Measurements from ENCODE around the gene PGAP6. TPM values are rescaled to one million over a fixed set of nuclear protein-coding genes. Genes with fewer than 3 reads are reported as not detected.
"Not testable (repeated sequence)": the region's sequence is repeated elsewhere in the genome, so short reads cannot be mapped to it uniquely, and the experiment has no call there.

The PGAP6 gene
- total and polyA plus RNA-seq, 2 donors (not counting 1 experiment from before 2014, with no cell fraction given), result 46.2 to 82.7 TPM

DNA sequence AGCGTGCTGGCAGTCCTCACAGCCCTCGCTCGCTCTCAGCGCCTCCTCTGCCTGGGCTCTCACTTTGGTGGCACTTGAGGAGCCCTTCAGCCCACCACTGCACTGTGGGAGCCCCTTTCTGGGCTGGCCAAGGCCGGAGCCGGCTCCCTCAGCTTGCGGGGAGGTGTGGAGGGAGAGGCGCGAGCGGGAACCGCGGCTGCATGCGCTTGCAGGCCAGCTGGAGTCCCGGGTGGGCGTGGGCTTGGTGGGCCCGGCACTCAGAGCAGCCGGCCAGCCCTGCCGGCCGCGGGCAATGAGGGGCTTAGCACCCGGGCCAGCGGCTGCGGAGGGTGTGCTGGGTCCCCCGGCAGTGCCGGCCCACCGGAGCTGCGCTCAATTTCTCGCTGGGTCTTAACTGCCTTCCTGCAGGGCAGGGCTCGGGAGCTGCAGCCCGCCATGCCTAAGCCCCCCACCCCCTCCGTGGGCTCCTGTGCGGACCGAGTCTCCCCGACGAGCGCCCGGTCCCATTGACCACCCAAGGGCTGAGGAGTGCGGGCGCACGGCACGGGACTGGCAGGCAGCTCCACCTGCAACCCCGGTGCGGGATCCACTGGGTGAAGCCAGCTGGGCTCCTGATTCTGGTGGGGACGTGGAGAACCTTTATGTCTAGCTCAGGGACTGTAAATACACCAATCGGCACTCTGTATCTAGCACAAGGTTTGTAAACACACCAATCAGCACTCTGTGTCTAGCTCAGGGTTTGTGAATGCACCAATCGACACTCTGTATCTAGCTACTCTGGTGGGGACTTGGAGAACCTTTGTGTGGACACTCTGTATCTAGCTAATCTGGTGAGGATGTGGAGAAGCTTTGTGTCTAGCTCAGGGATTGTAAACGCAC, 40.4 kb downstream of the PGAP6 start:
- not testable (repeated sequence) for H3K4me3 ChIP-seq (replicated peaks in 1 of 4; ENCODE audit: control extremely low read depth in 1 of 4, insufficient read depth in 1 of 4, low read depth in 3 of 4, low read length in 4 of 4); H3K36me3 ChIP-seq (ENCODE audit: control insufficient read depth, insufficient read depth, low read length); H3K27me3 ChIP-seq (ENCODE audit: control insufficient read depth, insufficient read depth, low read length); DNase-seq (ENCODE audit: low read depth in 2 of 2); H3K4me2 ChIP-seq (ENCODE audit: extremely low read depth, insufficient read depth, low read length); H3K27ac ChIP-seq (ENCODE audit: insufficient read depth, low read length); H2AFZ ChIP-seq (ENCODE audit: low read length); H3K4me1 ChIP-seq (ENCODE audit: control insufficient read depth, extremely low read depth, insufficient read depth, low read length); H4K20me1 ChIP-seq (ENCODE audit: control insufficient read depth, extremely low read depth, insufficient read depth, low read length); H3K9me3 ChIP-seq (ENCODE audit: control insufficient read depth, insufficient read depth, low read depth, low read length); H3K9ac ChIP-seq (ENCODE audit: insufficient read depth, low read length)
- peaks cover 26% of the 10 kb centered on the region for H3K79me2 ChIP-seq (ENCODE audit: control insufficient read depth, insufficient read depth, low read length)

DNA sequence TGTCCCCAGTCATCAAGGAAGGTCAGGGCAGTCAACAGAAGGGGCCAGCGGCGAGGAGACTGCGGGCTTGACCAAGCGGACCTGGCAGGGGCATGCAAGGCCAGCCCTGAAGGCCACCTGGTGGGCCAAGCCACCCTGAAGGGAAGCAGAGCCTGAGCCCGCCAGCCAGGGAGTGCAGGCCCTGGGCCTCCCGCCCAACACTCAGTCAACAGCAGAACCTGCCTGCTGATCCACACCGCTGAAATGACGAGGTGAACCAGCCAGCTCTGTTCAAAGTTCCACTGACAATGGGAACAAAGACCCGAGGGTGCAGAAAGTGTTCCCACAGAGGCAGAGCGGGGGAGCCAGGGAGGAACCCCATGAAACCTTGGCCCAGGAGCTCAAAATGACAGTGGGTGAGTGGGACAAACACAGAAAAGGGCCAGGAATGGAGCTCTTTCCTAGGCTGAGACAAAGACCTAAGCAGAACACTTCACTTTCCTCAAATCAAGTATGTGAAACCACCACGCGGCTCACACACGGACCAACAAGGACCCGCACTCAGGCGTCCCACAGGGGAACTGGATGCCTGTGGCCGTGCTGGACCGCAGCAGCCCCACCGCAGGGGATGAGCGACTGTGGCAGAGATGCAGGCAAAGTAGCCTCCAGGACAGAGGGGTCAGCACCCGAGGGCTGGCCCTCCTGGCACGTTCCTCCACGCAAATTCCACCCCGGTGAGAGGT, 41.2 kb downstream of the PGAP6 start:
- Histone ChIP-seq H3K4me3 (replicated peaks in 1 of 4; ENCODE audit: control extremely low read depth in 1 of 4, insufficient read depth in 1 of 4, low read depth in 3 of 4, low read length in 4 of 4) (no peak overlapping the region), H2AFZ (ENCODE audit: low read length) (no peak overlapping the region), H4K20me1 (ENCODE audit: control insufficient read depth, extremely low read depth, insufficient read depth, low read length) (no peaks in the 10 kb centered on the region), H3K4me1 (ENCODE audit: control insufficient read depth, extremely low read depth, insufficient read depth, low read length) (no peaks in the 10 kb centered on the region), H3K27me3 (ENCODE audit: control insufficient read depth, insufficient read depth, low read length) (no peaks in the 10 kb centered on the region), H3K4me2 (ENCODE audit: extremely low read depth, insufficient read depth, low read length) (no peak overlapping the region), H3K9ac (ENCODE audit: insufficient read depth, low read length) (no peak overlapping the region), H3K9me3 (ENCODE audit: control insufficient read depth, insufficient read depth, low read depth, low read length) (no peaks in the 10 kb centered on the region), H3K27ac (ENCODE audit: insufficient read depth, low read length) (no peak overlapping the region), H3K36me3 (ENCODE audit: control insufficient read depth, insufficient read depth, low read length) (peaks cover 2% of the 10 kb centered on the region), H3K79me2 (ENCODE audit: control insufficient read depth, insufficient read depth, low read length) (peaks cover 27% of the 10 kb centered on the region)
- DNase-seq (ENCODE audit: low read depth in 2 of 2), result no peak
- TF ChIP-seq, protein P1, sequence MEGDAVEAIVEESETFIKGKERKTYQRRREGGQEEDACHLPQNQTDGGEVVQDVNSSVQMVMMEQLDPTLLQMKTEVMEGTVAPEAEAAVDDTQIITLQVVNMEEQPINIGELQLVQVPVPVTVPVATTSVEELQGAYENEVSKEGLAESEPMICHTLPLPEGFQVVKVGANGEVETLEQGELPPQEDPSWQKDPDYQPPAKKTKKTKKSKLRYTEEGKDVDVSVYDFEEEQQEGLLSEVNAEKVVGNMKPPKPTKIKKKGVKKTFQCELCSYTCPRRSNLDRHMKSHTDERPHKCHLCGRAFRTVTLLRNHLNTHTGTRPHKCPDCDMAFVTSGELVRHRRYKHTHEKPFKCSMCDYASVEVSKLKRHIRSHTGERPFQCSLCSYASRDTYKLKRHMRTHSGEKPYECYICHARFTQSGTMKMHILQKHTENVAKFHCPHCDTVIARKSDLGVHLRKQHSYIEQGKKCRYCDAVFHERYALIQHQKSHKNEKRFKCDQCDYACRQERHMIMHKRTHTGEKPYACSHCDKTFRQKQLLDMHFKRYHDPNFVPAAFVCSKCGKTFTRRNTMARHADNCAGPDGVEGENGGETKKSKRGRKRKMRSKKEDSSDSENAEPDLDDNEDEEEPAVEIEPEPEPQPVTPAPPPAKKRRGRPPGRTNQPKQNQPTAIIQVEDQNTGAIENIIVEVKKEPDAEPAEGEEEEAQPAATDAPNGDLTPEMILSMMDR (conservative IDR thresholded peaks at IDR 0.05 in 1 of 2, IDR thresholded peaks at IDR 0.05 in 1 of 2; ENCODE audit: low read depth in 1 of 2, low read length in 2 of 2), result no peak
- TF ChIP-seq EZH2 (IDR thresholded peaks at IDR 0.05; ENCODE audit: low read length, missing control alignments), result no peak

DNA sequence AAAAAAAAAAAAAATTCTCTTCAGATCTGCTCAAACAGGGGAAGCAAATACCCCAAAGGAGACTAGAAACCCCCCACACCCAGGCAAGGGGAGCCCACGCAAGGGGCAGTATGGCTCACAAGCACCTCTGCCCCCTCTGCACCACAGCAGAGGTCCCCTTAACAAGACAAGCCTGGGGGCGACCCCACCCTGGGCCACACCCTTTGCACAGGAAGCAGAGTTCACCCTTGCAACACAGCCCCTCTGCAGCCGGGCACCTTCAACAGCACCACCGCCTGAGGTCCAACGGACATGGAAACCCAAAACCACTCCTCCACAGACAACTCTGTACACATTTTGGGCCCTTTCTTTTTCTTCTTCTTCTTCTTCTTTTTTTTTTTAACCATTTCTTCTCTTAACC, 42.1 kb downstream of the PGAP6 start:
- H3K9me3 ChIP-seq (ENCODE audit: control insufficient read depth, insufficient read depth, low read depth, low read length), result no peaks in the 10 kb centered on the region
- TF ChIP-seq, protein P1 (conservative IDR thresholded peaks at IDR 0.05 in 1 of 2, IDR thresholded peaks at IDR 0.05 in 1 of 2; ENCODE audit: low read depth in 1 of 2, low read length in 2 of 2), result no peak
- TF ChIP-seq EZH2 (IDR thresholded peaks at IDR 0.05; ENCODE audit: low read length, missing control alignments), result no peak
- H3K79me2 ChIP-seq (ENCODE audit: control insufficient read depth, insufficient read depth, low read length), result peaks cover 27% of the 10 kb centered on the region
- no peak overlapping the region for H2AFZ ChIP-seq (ENCODE audit: low read length)
- no peak overlapping the region for H3K9ac ChIP-seq (ENCODE audit: insufficient read depth, low read length)
- H3K27me3 ChIP-seq (ENCODE audit: control insufficient read depth, insufficient read depth, low read length), result no peaks in the 10 kb centered on the region
- no peak overlapping the region for H3K4me2 ChIP-seq (ENCODE audit: extremely low read depth, insufficient read depth, low read length)
- no peaks in the 10 kb centered on the region for H3K36me3 ChIP-seq (ENCODE audit: control insufficient read depth, insufficient read depth, low read length)
- H3K4me3 ChIP-seq (replicated peaks in 1 of 4; ENCODE audit: control extremely low read depth in 1 of 4, insufficient read depth in 1 of 4, low read depth in 3 of 4, low read length in 4 of 4), result no peak overlapping the region
- H3K27ac ChIP-seq (ENCODE audit: insufficient read depth, low read length), result no peak overlapping the region
- DNase-seq (ENCODE audit: low read depth in 2 of 2), result no peak
- no peaks in the 10 kb centered on the region for H3K4me1 ChIP-seq (ENCODE audit: control insufficient read depth, extremely low read depth, insufficient read depth, low read length)
- H4K20me1 ChIP-seq (ENCODE audit: control insufficient read depth, extremely low read depth, insufficient read depth, low read length), result no peaks in the 10 kb centered on the region

Data from fibroblast of lung (primary cell).